ENCODE results near the gene TP63.
"Not testable (repeated sequence)": the region's sequence is repeated elsewhere in the genome, so short reads cannot be mapped to it uniquely, and the experiment has no call there.

The TP63 gene

GRCh38 chr3:189631373-189631408, at the start of gene TP63:
TSS of gene TP63 (plus strand) at chr3:189631389. CDS start at chr3:189631516, 127 bp downstream.
- DNase-seq (ENCODE audit: low spot score in 2 of 2) = no peak
- no peaks in the 10 kb centered on the region for H3K27me3 Mint-ChIP-seq
- H3K4me1 Mint-ChIP-seq = peaks cover 8% of the 10 kb centered on the region
- no peak for ATAC-seq (replicated peaks; ENCODE audit: extremely low read depth, poor library complexity, severe bottlenecking)
- no peaks in the 10 kb centered on the region for H3K9me3 Mint-ChIP-seq
- no peaks in the 10 kb centered on the region for H3K36me3 Mint-ChIP-seq (ENCODE audit: insufficient read depth)
- no peak within 1 kb of the TSS for H3K27ac Mint-ChIP-seq (ENCODE audit: low read depth)
- H3K4me3 Mint-ChIP-seq = peak within 1 kb of the TSS; percentile 39

GRCh38 chr3:189582179-189582578, 49.0 kb upstream of the TP63 start:
- Mint-ChIP-seq H3K27me3 (no peaks in the 10 kb centered on the region), H3K27ac (ENCODE audit: low read depth) (no peak overlapping the region), H3K4me1 (no peaks in the 10 kb centered on the region), H3K9me3 (peaks cover 6% of the 10 kb centered on the region), H3K36me3 (ENCODE audit: insufficient read depth) (no peaks in the 10 kb centered on the region), H3K4me3 (no peak overlapping the region)
- DNase-seq (ENCODE audit: low spot score in 2 of 2) (no peak), ATAC-seq (replicated peaks; ENCODE audit: extremely low read depth, poor library complexity, severe bottlenecking) (no peak)

GRCh38 chr3:189584645-189585044, 46.5 kb upstream of the TP63 start:
- Mint-ChIP-seq H3K36me3 (ENCODE audit: insufficient read depth) (no peaks in the 10 kb centered on the region), H3K27me3 (no peaks in the 10 kb centered on the region), H3K27ac (ENCODE audit: low read depth) (no peak overlapping the region), H3K9me3 (no peaks in the 10 kb centered on the region), H3K4me1 (no peaks in the 10 kb centered on the region), H3K4me3 (no peak overlapping the region)
- ATAC-seq (replicated peaks; ENCODE audit: extremely low read depth, poor library complexity, severe bottlenecking) = no peak
- no peak for DNase-seq (ENCODE audit: low spot score in 2 of 2)

- no peak for DNase-seq (ENCODE audit: low spot score in 2 of 2)
- Mint-ChIP-seq H3K4me1 (no peaks in the 10 kb centered on the region), H3K27me3 (no peaks in the 10 kb centered on the region), H3K4me3 (no peak overlapping the region), H3K36me3 (ENCODE audit: insufficient read depth) (no peaks in the 10 kb centered on the region), H3K9me3 (no peaks in the 10 kb centered on the region), H3K27ac (ENCODE audit: low read depth) (no peak overlapping the region)
- ATAC-seq (replicated peaks; ENCODE audit: extremely low read depth, poor library complexity, severe bottlenecking) = no peak
Measured at GRCh38 chr3:189586941-189587663, 44.1 kb upstream of the TP63 start.

- no peak for ATAC-seq (replicated peaks; ENCODE audit: extremely low read depth, poor library complexity, severe bottlenecking)
- no peaks in the 10 kb centered on the region for H3K36me3 Mint-ChIP-seq (ENCODE audit: insufficient read depth)
Measured at GRCh38 chr3:189587664-189588040, 43.5 kb upstream of the TP63 start.

GRCh38 chr3:189588070-189588469, 43.1 kb upstream of the TP63 start:
- no peak for ATAC-seq (replicated peaks; ENCODE audit: extremely low read depth, poor library complexity, severe bottlenecking)
- no peaks in the 10 kb centered on the region for H3K9me3 Mint-ChIP-seq

More at GRCh38 chr3:189587664-189588040, 43.5 kb upstream of the TP63 start:
- Mint-ChIP-seq H3K4me3 (no peak overlapping the region), H3K27me3 (no peaks in the 10 kb centered on the region), H3K9me3 (no peaks in the 10 kb centered on the region), H3K27ac (ENCODE audit: low read depth) (no peak overlapping the region), H3K4me1 (no peaks in the 10 kb centered on the region)
- no peak for DNase-seq (ENCODE audit: low spot score in 2 of 2)

GRCh38 chr3:189588475-189589178, 42.6 kb upstream of the TP63 start:
- Mint-ChIP-seq H3K27me3 (no peaks in the 10 kb centered on the region), H3K4me1 (no peaks in the 10 kb centered on the region), H3K4me3 (no peak overlapping the region), H3K27ac (ENCODE audit: low read depth) (no peak overlapping the region), H3K9me3 (no peaks in the 10 kb centered on the region), H3K36me3 (ENCODE audit: insufficient read depth) (no peaks in the 10 kb centered on the region)
- no peak for DNase-seq (ENCODE audit: low spot score in 2 of 2)
- no peak for ATAC-seq (replicated peaks; ENCODE audit: extremely low read depth, poor library complexity, severe bottlenecking)

More at GRCh38 chr3:189588070-189588469, 43.1 kb upstream of the TP63 start:
- no peak overlapping the region for H3K4me3 Mint-ChIP-seq
- no peak for DNase-seq (ENCODE audit: low spot score in 2 of 2)
- no peaks in the 10 kb centered on the region for H3K36me3 Mint-ChIP-seq (ENCODE audit: insufficient read depth)
- H3K27ac Mint-ChIP-seq (ENCODE audit: low read depth) = no peak overlapping the region
- no peaks in the 10 kb centered on the region for H3K27me3 Mint-ChIP-seq
- no peaks in the 10 kb centered on the region for H3K4me1 Mint-ChIP-seq

GRCh38 chr3:189589179-189589569, 42.0 kb upstream of the TP63 start:
- no peak for ATAC-seq (replicated peaks; ENCODE audit: extremely low read depth, poor library complexity, severe bottlenecking)

GRCh38 chr3:189590223-189590622, 41.0 kb upstream of the TP63 start:
- Mint-ChIP-seq H3K4me3 (no peak overlapping the region), H3K4me1 (no peaks in the 10 kb centered on the region), H3K9me3 (no peaks in the 10 kb centered on the region), H3K27ac (ENCODE audit: low read depth) (no peak overlapping the region), H3K36me3 (ENCODE audit: insufficient read depth) (no peaks in the 10 kb centered on the region), H3K27me3 (no peaks in the 10 kb centered on the region)
- no peak for DNase-seq (ENCODE audit: low spot score in 2 of 2)
- no peak for ATAC-seq (replicated peaks; ENCODE audit: extremely low read depth, poor library complexity, severe bottlenecking)

More at GRCh38 chr3:189589179-189589569, 42.0 kb upstream of the TP63 start:
- Mint-ChIP-seq H3K4me1 (no peaks in the 10 kb centered on the region), H3K36me3 (ENCODE audit: insufficient read depth) (no peaks in the 10 kb centered on the region), H3K27me3 (no peaks in the 10 kb centered on the region), H3K4me3 (no peak overlapping the region), H3K27ac (ENCODE audit: low read depth) (no peak overlapping the region), H3K9me3 (no peaks in the 10 kb centered on the region)
- no peak for DNase-seq (ENCODE audit: low spot score in 2 of 2)

GRCh38 chr3:189593581-189593980, 37.6 kb upstream of the TP63 start:
- Mint-ChIP-seq H3K9me3 (no peaks in the 10 kb centered on the region), H3K36me3 (ENCODE audit: insufficient read depth) (no peaks in the 10 kb centered on the region), H3K27me3 (no peaks in the 10 kb centered on the region), H3K4me3 (no peak overlapping the region), H3K27ac (ENCODE audit: low read depth) (no peak overlapping the region), H3K4me1 (no peaks in the 10 kb centered on the region)
- DNase-seq (ENCODE audit: low spot score in 2 of 2) = no peak
- no peak for ATAC-seq (replicated peaks; ENCODE audit: extremely low read depth, poor library complexity, severe bottlenecking)

- H3K27me3 Mint-ChIP-seq; DNase-seq (ENCODE audit: low spot score in 2 of 2); H3K4me1 Mint-ChIP-seq: not testable (repeated sequence)
Measured at GRCh38 chr3:189596078-189596979, 34.9 kb upstream of the TP63 start.

GRCh38 chr3:189597918-189598317, 33.3 kb upstream of the TP63 start:
- Mint-ChIP-seq H3K4me3 (no peak overlapping the region), H3K36me3 (ENCODE audit: insufficient read depth) (no peaks in the 10 kb centered on the region), H3K9me3 (no peaks in the 10 kb centered on the region), H3K27me3 (no peaks in the 10 kb centered on the region), H3K4me1 (no peaks in the 10 kb centered on the region), H3K27ac (ENCODE audit: low read depth) (no peak overlapping the region)
- DNase-seq (ENCODE audit: low spot score in 2 of 2) (no peak), ATAC-seq (replicated peaks; ENCODE audit: extremely low read depth, poor library complexity, severe bottlenecking) (no peak)

More at GRCh38 chr3:189596078-189596979, 34.9 kb upstream of the TP63 start:
- H3K36me3 Mint-ChIP-seq (ENCODE audit: insufficient read depth); H3K27ac Mint-ChIP-seq (ENCODE audit: low read depth); H3K9me3 Mint-ChIP-seq; ATAC-seq (replicated peaks; ENCODE audit: extremely low read depth, poor library complexity, severe bottlenecking); H3K4me3 Mint-ChIP-seq: not testable (repeated sequence)

All from central memory CD8-positive, alpha-beta T cell (primary cell).